ENCODE data around the gene WDR27.

WDR27 gene

GRCh38 chr6:169640351-169640852 is 61.4 kb downstream of the WDR27 start:
- Histone ChIP-seq H3K9me3 (ENCODE audit: control insufficient read depth, insufficient read depth, low read depth, low read length) (no peaks in the 10 kb centered on the region), H3K36me3 (ENCODE audit: control insufficient read depth in 2 of 2, insufficient read depth in 1 of 2, low read length in 2 of 2) (peaks cover 0 to 19% of the 10 kb centered on the region in 2 experiments; a peak in 1 of 3 replicates), H3K27ac (ENCODE audit: extremely low read depth, low read depth, low read length) (no peak overlapping the region), H3K4me1 (ENCODE audit: control insufficient read depth, insufficient read depth, low read length) (no peaks in the 10 kb centered on the region), H3K4me3 (ENCODE audit: low read depth, low read length) (no peak overlapping the region)
- TF ChIP-seq ZNF843 (tag by site-specific recombination; IDR thresholded peaks at IDR 0.05) (no peak), ZNF639 (tag by site-specific recombination; IDR thresholded peaks at IDR 0.05) (no peak), ZBTB10 (tag by site-specific recombination; IDR thresholded peaks at IDR 0.05) (no peak), ZNF768 (tag by site-specific recombination; IDR thresholded peaks at IDR 0.05) (no peak), ZNF433 (tag by site-specific recombination; IDR thresholded peaks at IDR 0.05; ENCODE audit: low read depth) (no peak), ZNF19 (tag by site-specific recombination; IDR thresholded peaks at IDR 0.05; ENCODE audit: low read depth) (no peak), ZNF335 (tag by site-specific recombination; conservative IDR thresholded peaks at IDR 0.05) (no peak), ZNF391 (tag by site-specific recombination; IDR thresholded peaks at IDR 0.05; ENCODE audit: borderline replicate concordance, low read depth) (no peak), ZNF341 (tag by site-specific recombination; IDR thresholded peaks at IDR 0.05; ENCODE audit: low read depth) (no peak), ZNF692 (tag by site-specific recombination; IDR thresholded peaks at IDR 0.05) (no peak), RBAK (tag by site-specific recombination; IDR thresholded peaks at IDR 0.05) (no peak), SP7 (tag by site-specific recombination; IDR thresholded peaks at IDR 0.05) (no peak), ZBTB20 (tag by site-specific recombination; IDR thresholded peaks at IDR 0.05) (no peak), ZFP41 (tag by site-specific recombination; IDR thresholded peaks at IDR 0.05; ENCODE audit: borderline replicate concordance) (no peak), MZF1 (tag by site-specific recombination; IDR thresholded peaks at IDR 0.05; ENCODE audit: borderline replicate concordance) (no peak)
- ChIA-PET POLR2A (no interaction called here), CTCF (no interaction called here)

GRCh38 chr6:169639653-169640278 is 62.1 kb downstream of the WDR27 start:
- no peaks in the 10 kb centered on the region for H3K4me1 ChIP-seq (ENCODE audit: control insufficient read depth, insufficient read depth, low read length)
- no peaks in the 10 kb centered on the region for H3K9me3 ChIP-seq (ENCODE audit: control insufficient read depth, insufficient read depth, low read depth, low read length)
- CTCF ChIA-PET, result no interaction called here
- peaks cover 0 to 20% of the 10 kb centered on the region in 2 experiments; a peak in 1 of 3 replicates for H3K36me3 ChIP-seq (ENCODE audit: control insufficient read depth in 2 of 2, insufficient read depth in 1 of 2, low read length in 2 of 2)
- H3K27ac ChIP-seq (ENCODE audit: extremely low read depth, low read depth, low read length), result no peak overlapping the region
- TF ChIP-seq ZNF174 (tag by site-specific recombination; IDR thresholded peaks at IDR 0.05) (no peak), ZNF660 (tag by site-specific recombination; IDR thresholded peaks at IDR 0.05) (no peak)
- H3K4me3 ChIP-seq (ENCODE audit: low read depth, low read length), result no peak overlapping the region
- POLR2A ChIA-PET, result no interaction called here

Data from HEK293 (cell line).